Fibroblast of skin of right quadriceps (primary cell): ENCODE measurements around the gene ITGA11.
A peak's percentile ranks its signal among the peaks of the same experiment; 100 is the strongest.

Experiments used
- DNase-seq: peaks from one replicate; pipeline ENCODE4 v3.0.0-alpha.2; 2013

The ITGA11 gene

GRCh38 chr15:68279779-68280753 is 151.9 kb downstream of the ITGA11 start:
- DNase-seq = no peak

GRCh38 chr15:68278595-68279405 is 153.2 kb downstream of the ITGA11 start:
- peak; percentile 56 for DNase-seq

GRCh38 chr15:68278345-68278594 is 153.7 kb downstream of the ITGA11 start:
- no peak for DNase-seq

DNA sequence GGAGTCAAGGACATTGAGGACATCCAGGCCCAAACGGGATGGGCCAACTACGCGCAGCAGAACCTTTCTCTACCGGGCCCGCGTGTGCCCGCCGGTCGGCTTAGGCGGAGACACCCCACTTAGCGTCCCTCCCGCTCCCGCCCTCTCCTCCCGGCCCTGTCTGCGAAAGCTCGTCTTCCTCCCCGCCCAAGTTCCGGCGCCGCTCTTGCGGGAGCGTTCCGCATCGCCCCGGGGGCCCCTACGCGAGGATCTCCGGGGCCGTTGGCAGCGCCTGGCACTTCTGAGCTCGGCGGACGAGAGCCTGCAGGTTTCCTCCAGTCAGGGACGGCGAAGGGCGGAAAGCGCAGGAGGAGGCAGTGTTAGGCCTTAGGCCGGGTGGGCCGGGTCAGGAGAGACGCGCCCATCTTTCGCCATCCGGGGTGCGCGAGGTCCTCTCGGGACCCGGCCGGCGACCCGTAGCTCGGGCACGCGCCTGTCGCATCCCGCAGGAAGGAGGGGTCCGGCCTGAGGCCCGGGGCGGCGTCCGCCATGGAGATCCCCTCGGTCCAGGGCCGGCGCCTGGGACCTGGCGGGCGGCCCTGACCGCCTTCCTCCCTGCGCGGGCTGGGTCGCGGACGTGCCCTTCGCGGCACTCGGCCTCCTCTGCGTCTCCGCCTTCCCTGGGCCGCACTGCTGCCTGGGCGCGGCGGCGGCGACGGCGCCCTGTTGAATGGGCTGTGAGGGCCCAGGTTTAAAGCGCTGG is 154.2 kb downstream of the ITGA11 start, which contains the start of gene FEM1B:
Gene FEM1B (plus strand): TSS at position 143 of the 742 bp plus-strand sequence. CDS start 673 bp downstream, outside the sequence.
- peak; percentile 93 for DNase-seq

DNA sequence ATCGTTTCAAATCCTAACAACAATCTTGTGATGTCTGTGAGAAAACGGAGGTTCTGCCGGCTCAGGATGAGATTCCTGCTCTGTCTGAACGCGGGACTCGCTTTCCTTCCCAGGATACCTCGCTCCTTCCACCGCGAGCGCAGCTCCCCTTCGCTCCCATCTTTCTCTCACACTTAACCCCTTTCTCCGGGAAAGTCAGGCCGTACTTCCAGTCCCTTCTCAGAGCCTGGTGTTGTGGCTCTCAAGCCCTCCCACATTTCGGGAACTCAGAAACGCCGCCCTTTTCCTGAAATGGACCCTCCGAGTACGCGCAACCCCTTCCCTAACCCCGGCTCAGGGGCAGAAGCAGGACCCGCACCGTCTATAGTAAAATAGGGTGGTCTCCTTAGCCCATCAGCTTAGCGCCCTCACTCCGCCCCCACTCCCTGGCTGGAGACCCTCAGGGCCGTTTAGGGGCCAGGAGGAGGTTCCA is 154.8 kb downstream of the ITGA11 start:
- peak; percentile 68 for DNase-seq

- DNase-seq = no peak
Measured at GRCh38 chr15:68276668-68277067, 155.3 kb downstream of the ITGA11 start.

GRCh38 chr15:68275165-68275746 is 156.7 kb downstream of the ITGA11 start:
- no peak for DNase-seq

- no peak for DNase-seq
Measured at GRCh38 chr15:68274201-68274848, 157.6 kb downstream of the ITGA11 start.

GRCh38 chr15:68272721-68273271 is 159.2 kb downstream of the ITGA11 start:
- DNase-seq = peak; percentile 93

GRCh38 chr15:68271854-68272471 is 160.0 kb downstream of the ITGA11 start:
- DNase-seq = peak; percentile 83

- DNase-seq = no peak
Measured at GRCh38 chr15:68268405-68268804, 163.6 kb downstream of the ITGA11 start.

GRCh38 chr15:68265674-68266073 is 166.3 kb downstream of the ITGA11 start:
- no peak for DNase-seq

DNA sequence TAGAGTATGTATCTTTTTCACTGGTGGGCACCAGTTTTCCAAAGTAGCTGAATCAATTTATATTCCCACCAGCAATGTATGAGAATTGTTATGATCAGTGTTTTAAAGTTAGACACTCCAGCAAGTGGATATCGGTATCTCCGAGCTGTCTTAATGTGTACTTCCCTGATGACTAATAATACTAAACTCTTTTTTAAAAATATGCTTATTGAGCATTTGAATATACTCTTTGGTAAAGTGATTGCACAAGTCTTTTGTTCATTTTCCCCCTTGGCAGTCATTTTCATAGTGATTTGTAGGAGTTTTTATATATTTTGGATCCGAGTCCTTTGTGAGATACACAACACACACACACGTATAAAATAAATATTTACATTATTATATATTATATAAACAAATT is 166.9 kb downstream of the ITGA11 start:
- no peak for DNase-seq

DNA sequence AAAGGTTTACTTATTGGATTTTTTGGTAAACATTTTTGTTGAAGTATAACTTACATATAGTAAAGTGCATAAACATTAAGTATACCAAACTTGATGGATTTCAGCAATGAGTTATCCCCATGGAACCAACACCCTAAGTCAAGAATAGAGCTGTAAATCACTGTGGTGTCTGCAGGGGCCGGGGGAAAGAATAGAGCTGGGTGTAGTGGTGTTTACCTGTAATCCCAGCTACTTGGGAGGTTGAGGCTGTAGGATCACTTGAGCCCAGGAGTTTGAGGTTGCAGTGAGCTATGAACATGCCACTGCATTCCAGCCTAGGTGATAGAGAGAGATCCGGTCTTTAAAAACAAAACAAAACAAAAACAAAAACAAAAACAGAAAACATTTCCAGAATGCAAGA is 167.7 kb downstream of the ITGA11 start:
- no peak for DNase-seq

GRCh38 chr15:68262514-68263356 is 169.2 kb downstream of the ITGA11 start:
- DNase-seq = no peak

- DNase-seq = no peak
Measured at GRCh38 chr15:68261980-68262379, 170.0 kb downstream of the ITGA11 start.

- DNase-seq = no peak
Measured at GRCh38 chr15:68261241-68261640, 170.7 kb downstream of the ITGA11 start.

- DNase-seq = no peak
Measured at GRCh38 chr15:68259883-68260282, 172.1 kb downstream of the ITGA11 start.

- DNase-seq = no peak
Measured at GRCh38 chr15:68258692-68259091, 173.3 kb downstream of the ITGA11 start.
